ENCODE measurements around the gene CAMKMT. TPM values are rescaled to one million over a fixed set of nuclear protein-coding genes. Genes with fewer than 3 reads are reported as not detected.
"Not testable (repeated sequence)": the region's sequence is repeated elsewhere in the genome, so short reads cannot be mapped to it uniquely, and the experiment has no call there.

Gene CAMKMT
- polyA plus RNA-seq, 2 donors: 5.2 to 5.6 TPM

DNA sequence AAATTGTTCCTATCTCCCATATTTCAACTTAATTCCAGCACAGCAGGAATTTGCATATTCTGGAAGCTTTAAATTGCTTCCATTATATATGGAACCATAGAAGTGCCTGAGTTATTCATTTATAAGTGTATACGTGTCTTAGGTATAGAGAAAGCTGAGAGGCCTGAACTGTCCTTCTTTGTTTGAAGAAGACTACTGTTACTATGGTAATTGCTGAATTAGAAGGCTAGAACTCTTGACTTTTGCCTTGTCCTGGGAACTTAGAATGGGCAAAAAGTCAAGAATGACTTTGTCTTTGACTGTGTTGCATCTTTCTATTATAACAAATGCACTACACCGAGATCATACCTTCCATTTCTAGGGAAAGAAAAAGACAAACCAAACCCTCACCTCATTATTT, 15.7 kb downstream of the CAMKMT start:
- no peak overlapping the region for H3K27ac ChIP-seq (ENCODE audit: low read depth in 2 of 2, low read length in 1 of 2)
- H3K27me3 ChIP-seq (ENCODE audit: control insufficient read depth in 1 of 2, insufficient read depth in 2 of 2, low read length in 2 of 2): no peaks in the 10 kb centered on the region
- WGBS, 2 donors: 94 to 97% methylated on average over 2 of the region's 2 CpGs
- H3K9me3 ChIP-seq (ENCODE audit: control insufficient read depth in 2 of 2, insufficient read depth in 1 of 2, low read depth in 1 of 2, low read length in 1 of 2): no peaks in the 10 kb centered on the region
- H3K36me3 ChIP-seq (ENCODE audit: control insufficient read depth in 2 of 2, insufficient read depth in 2 of 2, low read length in 1 of 2): no peaks in the 10 kb centered on the region
- H3K4me3 ChIP-seq (ENCODE audit: low read depth in 1 of 2, low read length in 2 of 2): no peak overlapping the region
- no peaks in the 10 kb centered on the region for H3K4me1 ChIP-seq (ENCODE audit: control insufficient read depth in 2 of 2, insufficient read depth in 2 of 2, low read length in 1 of 2)

DNA sequence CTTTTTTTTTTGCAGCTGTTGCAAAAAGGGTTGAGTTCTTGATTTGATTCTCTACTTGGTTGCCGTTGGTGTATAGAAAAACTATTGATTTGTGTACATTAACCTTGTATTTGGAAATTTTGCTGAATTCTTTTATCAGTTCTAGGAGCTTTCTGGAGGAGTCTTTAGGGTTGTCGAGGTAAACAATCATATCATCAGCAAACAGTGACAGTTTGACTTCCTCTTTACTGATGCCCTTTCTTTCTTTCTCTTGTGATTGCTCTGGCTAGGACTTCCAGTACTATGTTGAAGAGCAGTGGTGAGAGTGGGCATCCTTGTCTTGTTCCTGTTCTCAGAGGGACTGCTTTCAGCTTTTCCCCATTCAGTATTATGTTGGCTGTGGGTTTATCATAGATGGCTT, 23.5 kb downstream of the CAMKMT start:
- not testable (repeated sequence) for H3K36me3 ChIP-seq (ENCODE audit: control insufficient read depth in 2 of 2, insufficient read depth in 2 of 2, low read length in 1 of 2); H3K27ac ChIP-seq (ENCODE audit: low read depth in 2 of 2, low read length in 1 of 2); H3K9me3 ChIP-seq (ENCODE audit: control insufficient read depth in 2 of 2, insufficient read depth in 1 of 2, low read depth in 1 of 2, low read length in 1 of 2); H3K4me3 ChIP-seq (ENCODE audit: low read depth in 1 of 2, low read length in 2 of 2); H3K27me3 ChIP-seq (ENCODE audit: control insufficient read depth in 1 of 2, insufficient read depth in 2 of 2, low read length in 2 of 2); H3K4me1 ChIP-seq (ENCODE audit: control insufficient read depth in 2 of 2, insufficient read depth in 2 of 2, low read length in 1 of 2)
- 75% methylated on average over 2 of the region's 2 CpGs for WGBS, 2 donors

DNA sequence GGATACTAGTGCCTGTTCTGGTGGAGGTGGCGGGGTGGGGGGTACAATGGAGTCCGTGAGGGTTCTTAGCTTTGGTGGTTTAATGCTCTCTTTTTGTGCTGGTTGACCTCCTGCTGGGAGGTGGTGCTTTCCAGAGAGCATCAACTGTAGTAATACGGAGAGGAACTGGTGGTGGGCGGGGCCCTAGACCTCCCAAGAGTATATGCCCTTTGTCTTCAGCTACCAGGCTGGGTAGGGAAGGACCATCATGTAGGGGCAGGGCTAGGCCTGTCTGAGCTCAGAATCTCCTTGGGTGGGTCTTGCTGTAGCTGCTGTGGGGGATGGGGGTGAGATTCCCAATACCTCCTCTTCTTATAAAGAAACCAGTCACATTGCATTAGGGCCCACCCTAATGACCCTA, 27.1 kb downstream of the CAMKMT start:
- Histone ChIP-seq H3K27ac (ENCODE audit: low read depth in 2 of 2, low read length in 1 of 2) (no peak overlapping the region), H3K4me3 (ENCODE audit: low read depth in 1 of 2, low read length in 2 of 2) (no peak overlapping the region)
- 62 to 73% methylated on average over 4 of the region's 4 CpGs for WGBS, 2 donors

DNA sequence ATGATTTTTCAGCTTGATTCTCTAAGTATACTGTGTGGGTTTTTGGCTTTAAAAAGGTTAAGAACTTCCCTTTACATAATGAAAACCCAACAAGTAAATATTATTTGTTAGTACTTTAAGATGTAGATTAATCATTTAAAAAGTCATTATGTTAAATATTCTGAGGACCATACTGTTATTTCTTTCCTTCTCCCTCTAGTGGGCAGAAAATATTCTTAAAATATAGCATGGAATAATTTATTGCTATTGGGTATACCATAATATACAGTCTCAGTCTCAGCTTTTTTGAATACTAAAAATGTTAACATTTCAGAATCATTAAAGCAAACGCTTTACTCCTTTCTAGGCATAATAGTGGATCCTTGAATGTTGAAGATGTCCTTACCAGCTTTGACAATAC, 28.1 kb downstream of the CAMKMT start:
- Histone ChIP-seq H3K9me3 (ENCODE audit: control insufficient read depth in 2 of 2, insufficient read depth in 1 of 2, low read depth in 1 of 2, low read length in 1 of 2) (no peaks in the 10 kb centered on the region), H3K27ac (ENCODE audit: low read depth in 2 of 2, low read length in 1 of 2) (no peak overlapping the region), H3K4me1 (ENCODE audit: control insufficient read depth in 2 of 2, insufficient read depth in 2 of 2, low read length in 1 of 2) (no peaks in the 10 kb centered on the region), H3K27me3 (ENCODE audit: control insufficient read depth in 1 of 2, insufficient read depth in 2 of 2, low read length in 2 of 2) (no peaks in the 10 kb centered on the region), H3K36me3 (ENCODE audit: control insufficient read depth in 2 of 2, insufficient read depth in 2 of 2, low read length in 1 of 2) (no peaks in the 10 kb centered on the region), H3K4me3 (ENCODE audit: low read depth in 1 of 2, low read length in 2 of 2) (no peak overlapping the region)
- 94 to 95% methylated on average over 1 of the region's 1 CpG for WGBS, 2 donors

More for the DNA sequence above, 27.1 kb downstream of the CAMKMT start:
- no peaks in the 10 kb centered on the region for H3K27me3 ChIP-seq (ENCODE audit: control insufficient read depth in 1 of 2, insufficient read depth in 2 of 2, low read length in 2 of 2)
- no peaks in the 10 kb centered on the region for H3K4me1 ChIP-seq (ENCODE audit: control insufficient read depth in 2 of 2, insufficient read depth in 2 of 2, low read length in 1 of 2)
- H3K9me3 ChIP-seq (ENCODE audit: control insufficient read depth in 2 of 2, insufficient read depth in 1 of 2, low read depth in 1 of 2, low read length in 1 of 2): no peaks in the 10 kb centered on the region
- H3K36me3 ChIP-seq (ENCODE audit: control insufficient read depth in 2 of 2, insufficient read depth in 2 of 2, low read length in 1 of 2): no peaks in the 10 kb centered on the region

DNA sequence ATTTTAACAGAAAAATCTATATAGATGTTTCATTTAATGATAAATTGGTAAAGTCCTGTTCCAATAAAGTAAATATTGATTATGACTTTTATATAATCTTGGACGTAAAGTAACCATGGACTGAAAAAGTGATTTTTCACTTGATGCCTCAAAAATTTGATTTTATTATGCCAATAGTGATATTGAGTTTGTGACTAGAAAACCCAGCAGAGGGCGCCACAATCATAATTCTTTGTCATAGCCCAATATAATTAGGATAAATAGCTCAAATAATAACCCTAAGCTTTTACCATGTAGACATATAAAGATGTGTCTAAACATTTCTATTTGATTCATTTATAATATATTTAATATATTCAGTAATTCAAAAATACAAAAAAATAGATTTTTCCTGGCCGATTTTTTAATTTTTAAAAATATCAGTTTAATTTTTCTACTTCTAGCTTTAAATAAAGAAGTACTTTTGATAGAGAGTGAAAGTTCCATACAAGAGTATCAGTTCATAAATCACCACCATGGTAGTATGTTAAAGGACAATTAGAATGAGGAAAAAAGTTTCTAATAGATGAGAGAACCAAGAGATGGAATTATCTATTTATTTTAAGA, 30.7 kb downstream of the CAMKMT start:
- 53 to 55% methylated on average over 3 of the region's 3 CpGs for WGBS, 2 donors
- H3K9me3 ChIP-seq (ENCODE audit: control insufficient read depth in 2 of 2, insufficient read depth in 1 of 2, low read depth in 1 of 2, low read length in 1 of 2): no peaks in the 10 kb centered on the region
- no peaks in the 10 kb centered on the region for H3K36me3 ChIP-seq (ENCODE audit: control insufficient read depth in 2 of 2, insufficient read depth in 2 of 2, low read length in 1 of 2)

DNA sequence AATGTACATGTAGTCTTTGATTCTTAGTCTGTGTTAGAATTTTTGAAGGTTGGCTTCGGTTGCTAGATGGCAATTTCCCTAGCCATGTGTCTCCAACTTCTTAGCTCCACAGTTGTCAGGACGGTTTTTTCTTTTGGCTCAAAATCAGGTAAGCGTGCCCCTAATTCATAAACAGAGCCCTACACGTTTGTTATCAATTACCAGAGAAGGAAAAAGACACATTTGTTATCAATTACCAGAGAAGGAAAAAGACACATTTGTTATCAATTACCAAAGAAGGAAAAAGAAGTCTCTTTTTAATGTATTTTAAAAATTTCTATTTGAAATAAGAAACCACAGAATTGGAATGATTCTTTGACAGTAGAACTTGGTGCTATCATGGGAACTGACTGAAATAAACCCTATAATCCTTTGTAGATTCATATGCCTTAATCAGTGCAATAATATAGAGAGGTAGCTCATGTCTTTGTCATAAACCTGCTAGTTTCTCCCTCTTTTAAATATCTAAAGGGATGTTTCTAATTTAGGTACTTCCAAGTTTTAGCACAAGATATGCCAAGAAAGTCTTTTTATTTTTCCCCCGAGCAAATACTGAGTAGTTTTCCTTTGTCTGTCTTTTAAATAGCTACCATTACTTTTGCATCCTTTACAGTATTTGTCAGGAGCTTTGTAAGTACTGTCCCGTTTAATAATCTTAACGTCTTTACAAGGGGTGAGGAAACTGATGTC, 35.9 kb downstream of the CAMKMT start:
- WGBS, 2 donors: 51 to 57% methylated on average over 7 of the region's 7 CpGs
- H3K4me1 ChIP-seq (ENCODE audit: control insufficient read depth in 2 of 2, insufficient read depth in 2 of 2, low read length in 1 of 2): no peaks in the 10 kb centered on the region
- no peak overlapping the region for H3K27ac ChIP-seq (ENCODE audit: low read depth in 2 of 2, low read length in 1 of 2)
- no peaks in the 10 kb centered on the region for H3K27me3 ChIP-seq (ENCODE audit: control insufficient read depth in 1 of 2, insufficient read depth in 2 of 2, low read length in 2 of 2)
- no peaks in the 10 kb centered on the region for H3K36me3 ChIP-seq (ENCODE audit: control insufficient read depth in 2 of 2, insufficient read depth in 2 of 2, low read length in 1 of 2)
- no peaks in the 10 kb centered on the region for H3K9me3 ChIP-seq (ENCODE audit: control insufficient read depth in 2 of 2, insufficient read depth in 1 of 2, low read depth in 1 of 2, low read length in 1 of 2)
- H3K4me3 ChIP-seq (ENCODE audit: low read depth in 1 of 2, low read length in 2 of 2): no peak overlapping the region

More for the DNA sequence above, 30.7 kb downstream of the CAMKMT start:
- Histone ChIP-seq H3K27me3 (ENCODE audit: control insufficient read depth in 1 of 2, insufficient read depth in 2 of 2, low read length in 2 of 2) (no peaks in the 10 kb centered on the region), H3K27ac (ENCODE audit: low read depth in 2 of 2, low read length in 1 of 2) (no peak overlapping the region), H3K4me3 (ENCODE audit: low read depth in 1 of 2, low read length in 2 of 2) (no peak overlapping the region), H3K4me1 (ENCODE audit: control insufficient read depth in 2 of 2, insufficient read depth in 2 of 2, low read length in 1 of 2) (no peaks in the 10 kb centered on the region)

DNA sequence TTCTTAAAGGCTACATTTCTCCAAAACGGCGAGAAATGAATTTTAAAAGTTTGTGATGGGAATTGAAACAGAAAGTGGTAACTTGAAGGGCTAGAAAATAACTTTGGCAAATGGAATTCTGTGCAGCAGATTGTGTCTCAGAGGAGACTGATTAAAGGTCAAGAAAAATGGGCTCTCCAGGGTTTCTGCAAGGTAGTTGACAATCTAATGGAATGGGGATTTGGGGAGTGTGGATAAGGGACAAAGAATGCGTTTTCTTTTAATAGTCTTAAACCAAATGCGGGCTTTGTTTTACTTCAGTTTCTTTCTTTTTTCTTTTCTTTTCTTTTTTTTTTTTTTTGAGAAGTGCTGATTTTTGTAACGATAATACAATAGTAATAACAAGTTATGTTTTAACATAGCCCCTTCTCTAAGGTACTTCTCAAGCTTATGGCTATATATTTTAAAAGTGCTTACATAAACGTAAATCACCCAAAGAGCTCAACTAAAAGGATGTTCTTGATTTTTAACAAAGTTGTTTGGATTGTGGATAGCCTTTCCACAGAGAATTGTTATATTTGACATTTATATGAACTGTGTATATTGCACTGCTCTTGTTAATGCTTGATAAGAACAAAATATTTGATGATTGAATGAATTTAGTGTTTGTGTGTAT, 36.6 kb downstream of the CAMKMT start:
- 83 to 91% methylated on average over 6 of the region's 6 CpGs for WGBS, 2 donors

DNA sequence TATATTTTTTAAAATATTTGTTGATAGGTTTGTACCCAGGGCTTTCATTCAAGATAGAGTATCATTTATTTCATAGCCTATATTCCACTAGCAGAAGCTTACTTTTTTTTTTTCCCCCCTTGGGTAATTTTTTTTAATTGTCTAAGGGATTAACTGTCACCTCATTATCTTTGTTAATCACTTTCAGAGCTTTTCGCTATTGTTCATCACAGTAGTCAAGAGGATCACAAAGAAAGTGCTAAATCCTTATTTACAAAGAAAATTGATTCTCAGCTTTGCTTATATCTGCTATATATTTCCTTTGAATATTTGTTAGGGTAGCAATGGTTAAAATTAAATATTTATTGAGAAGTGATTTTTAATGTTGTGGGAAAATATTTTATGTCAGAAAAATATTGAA, 59.0 kb downstream of the CAMKMT start:
- H3K27me3 ChIP-seq (ENCODE audit: control insufficient read depth in 1 of 2, insufficient read depth in 2 of 2, low read length in 2 of 2): no peaks in the 10 kb centered on the region
- WGBS, 2 donors: 97 to 98% methylated on average over 1 of the region's 1 CpG
- H3K9me3 ChIP-seq (ENCODE audit: control insufficient read depth in 2 of 2, insufficient read depth in 1 of 2, low read depth in 1 of 2, low read length in 1 of 2): no peaks in the 10 kb centered on the region
- H3K4me1 ChIP-seq (ENCODE audit: control insufficient read depth in 2 of 2, insufficient read depth in 2 of 2, low read length in 1 of 2): no peaks in the 10 kb centered on the region
- no peak overlapping the region for H3K27ac ChIP-seq (ENCODE audit: low read depth in 2 of 2, low read length in 1 of 2)
- H3K4me3 ChIP-seq (ENCODE audit: low read depth in 1 of 2, low read length in 2 of 2): no peak overlapping the region
- no peaks in the 10 kb centered on the region for H3K36me3 ChIP-seq (ENCODE audit: control insufficient read depth in 2 of 2, insufficient read depth in 2 of 2, low read length in 1 of 2)

More for the DNA sequence above, 36.6 kb downstream of the CAMKMT start:
- Histone ChIP-seq H3K36me3 (ENCODE audit: control insufficient read depth in 2 of 2, insufficient read depth in 2 of 2, low read length in 1 of 2) (no peaks in the 10 kb centered on the region), H3K27ac (ENCODE audit: low read depth in 2 of 2, low read length in 1 of 2) (no peak overlapping the region), H3K27me3 (ENCODE audit: control insufficient read depth in 1 of 2, insufficient read depth in 2 of 2, low read length in 2 of 2) (no peaks in the 10 kb centered on the region), H3K9me3 (ENCODE audit: control insufficient read depth in 2 of 2, insufficient read depth in 1 of 2, low read depth in 1 of 2, low read length in 1 of 2) (no peaks in the 10 kb centered on the region), H3K4me1 (ENCODE audit: control insufficient read depth in 2 of 2, insufficient read depth in 2 of 2, low read length in 1 of 2) (no peaks in the 10 kb centered on the region), H3K4me3 (ENCODE audit: low read depth in 1 of 2, low read length in 2 of 2) (no peak overlapping the region)

DNA sequence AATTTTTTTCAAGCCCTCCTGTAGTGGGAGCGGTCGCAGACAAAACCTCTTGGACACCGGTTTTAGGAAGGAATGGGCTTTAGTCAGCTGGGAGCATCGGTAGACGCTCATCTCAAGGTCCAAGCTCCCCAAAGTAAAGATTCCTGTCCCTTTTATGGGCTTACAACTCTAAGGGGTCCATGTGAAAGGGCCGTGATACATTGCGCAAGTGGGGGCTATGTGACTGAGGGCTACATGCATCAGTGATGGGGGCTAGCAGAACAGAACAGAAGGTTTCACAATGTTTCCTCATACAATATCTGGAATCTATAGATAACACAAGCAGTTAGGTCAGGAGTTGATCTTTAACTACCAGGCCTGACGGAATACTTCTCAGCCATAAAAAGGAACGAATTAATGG, 62.5 kb downstream of the CAMKMT start:
- Histone ChIP-seq H3K36me3 (ENCODE audit: control insufficient read depth in 2 of 2, insufficient read depth in 2 of 2, low read length in 1 of 2) (no peaks in the 10 kb centered on the region), H3K27ac (ENCODE audit: low read depth in 2 of 2, low read length in 1 of 2) (no peak overlapping the region), H3K4me1 (ENCODE audit: control insufficient read depth in 2 of 2, insufficient read depth in 2 of 2, low read length in 1 of 2) (no peaks in the 10 kb centered on the region), H3K9me3 (ENCODE audit: control insufficient read depth in 2 of 2, insufficient read depth in 1 of 2, low read depth in 1 of 2, low read length in 1 of 2) (no peaks in the 10 kb centered on the region), H3K4me3 (ENCODE audit: low read depth in 1 of 2, low read length in 2 of 2) (no peak overlapping the region), H3K27me3 (ENCODE audit: control insufficient read depth in 1 of 2, insufficient read depth in 2 of 2, low read length in 2 of 2) (no peaks in the 10 kb centered on the region)
- 91 to 98% methylated on average over 9 of the region's 9 CpGs for WGBS, 2 donors

All from esophagus (tissue), 2 donors.